Measurements from ENCODE around the gene ALDH3B1. TPM values are rescaled to one million over a fixed set of nuclear protein-coding genes. Genes with fewer than 3 reads are reported as not detected.
A peak's percentile ranks its signal among the peaks of the same experiment; 100 is the strongest.

ALDH3B1 gene
- total and polyA plus RNA-seq, 9 of the 15 experiments (the other 6 are each of a cell fraction or from before 2014, with no cell fraction given), result 0.01 to 0.35 (median 0.07) TPM; not detected in 2

DNA sequence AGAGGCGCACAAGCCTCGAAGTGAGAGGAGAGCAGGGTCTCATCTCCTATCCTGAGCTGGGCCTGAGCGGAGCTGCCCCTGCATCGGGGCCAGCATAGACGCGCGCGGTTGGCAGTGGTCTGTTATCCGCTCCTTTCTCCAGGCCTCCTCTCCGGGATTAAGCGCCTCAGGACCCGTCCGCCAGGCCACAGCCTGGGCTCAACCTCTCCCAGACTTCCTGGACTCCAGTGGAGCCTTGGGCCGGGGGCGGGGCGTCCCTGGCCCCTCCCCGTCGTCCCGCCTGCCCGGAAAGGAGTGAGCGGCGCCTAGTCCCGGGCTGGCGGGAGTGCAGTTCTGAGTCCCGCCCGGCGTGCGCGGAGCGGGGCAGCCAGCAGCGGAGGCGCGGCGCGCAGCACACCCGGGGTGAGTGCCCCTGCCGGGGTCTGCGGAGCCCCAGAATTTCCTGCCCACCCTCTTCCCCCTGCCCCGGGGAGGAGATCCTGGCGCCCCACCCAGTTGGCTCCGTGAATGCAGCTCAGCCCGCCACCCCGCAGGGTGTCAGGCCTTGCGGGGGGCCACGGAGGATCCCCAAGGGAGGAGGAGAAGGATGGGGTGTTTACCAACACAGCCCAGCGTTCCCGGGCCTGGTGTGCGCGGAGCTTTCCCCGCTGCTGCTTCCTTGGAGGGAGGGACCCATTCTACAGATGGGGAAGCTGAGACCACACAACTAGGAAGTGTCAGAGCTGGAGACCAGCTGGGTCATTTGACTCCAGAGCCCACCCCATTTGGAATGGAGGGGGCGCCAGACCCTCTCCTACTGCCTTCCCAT is 28.8 kb downstream of the ALDH3B1 start, which contains the start of gene TCIRG1 (continued):
- TF ChIP-seq, protein P1, sequence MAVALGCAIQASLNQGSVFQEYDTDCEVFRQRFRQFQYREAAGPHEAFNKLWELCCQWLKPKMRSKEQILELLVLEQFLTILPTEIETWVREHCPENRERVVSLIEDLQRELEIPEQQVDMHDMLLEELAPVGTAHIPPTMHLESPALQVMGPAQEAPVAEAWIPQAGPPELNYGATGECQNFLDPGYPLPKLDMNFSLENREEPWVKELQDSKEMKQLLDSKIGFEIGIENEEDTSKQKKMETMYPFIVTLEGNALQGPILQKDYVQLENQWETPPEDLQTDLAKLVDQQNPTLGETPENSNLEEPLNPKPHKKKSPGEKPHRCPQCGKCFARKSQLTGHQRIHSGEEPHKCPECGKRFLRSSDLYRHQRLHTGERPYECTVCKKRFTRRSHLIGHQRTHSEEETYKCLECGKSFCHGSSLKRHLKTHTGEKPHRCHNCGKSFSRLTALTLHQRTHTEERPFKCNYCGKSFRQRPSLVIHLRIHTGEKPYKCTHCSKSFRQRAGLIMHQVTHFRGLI (CRISPR knock-in tag; IDR thresholded peaks at IDR 0.05), result no peak
- TF ChIP-seq, protein P2, sequence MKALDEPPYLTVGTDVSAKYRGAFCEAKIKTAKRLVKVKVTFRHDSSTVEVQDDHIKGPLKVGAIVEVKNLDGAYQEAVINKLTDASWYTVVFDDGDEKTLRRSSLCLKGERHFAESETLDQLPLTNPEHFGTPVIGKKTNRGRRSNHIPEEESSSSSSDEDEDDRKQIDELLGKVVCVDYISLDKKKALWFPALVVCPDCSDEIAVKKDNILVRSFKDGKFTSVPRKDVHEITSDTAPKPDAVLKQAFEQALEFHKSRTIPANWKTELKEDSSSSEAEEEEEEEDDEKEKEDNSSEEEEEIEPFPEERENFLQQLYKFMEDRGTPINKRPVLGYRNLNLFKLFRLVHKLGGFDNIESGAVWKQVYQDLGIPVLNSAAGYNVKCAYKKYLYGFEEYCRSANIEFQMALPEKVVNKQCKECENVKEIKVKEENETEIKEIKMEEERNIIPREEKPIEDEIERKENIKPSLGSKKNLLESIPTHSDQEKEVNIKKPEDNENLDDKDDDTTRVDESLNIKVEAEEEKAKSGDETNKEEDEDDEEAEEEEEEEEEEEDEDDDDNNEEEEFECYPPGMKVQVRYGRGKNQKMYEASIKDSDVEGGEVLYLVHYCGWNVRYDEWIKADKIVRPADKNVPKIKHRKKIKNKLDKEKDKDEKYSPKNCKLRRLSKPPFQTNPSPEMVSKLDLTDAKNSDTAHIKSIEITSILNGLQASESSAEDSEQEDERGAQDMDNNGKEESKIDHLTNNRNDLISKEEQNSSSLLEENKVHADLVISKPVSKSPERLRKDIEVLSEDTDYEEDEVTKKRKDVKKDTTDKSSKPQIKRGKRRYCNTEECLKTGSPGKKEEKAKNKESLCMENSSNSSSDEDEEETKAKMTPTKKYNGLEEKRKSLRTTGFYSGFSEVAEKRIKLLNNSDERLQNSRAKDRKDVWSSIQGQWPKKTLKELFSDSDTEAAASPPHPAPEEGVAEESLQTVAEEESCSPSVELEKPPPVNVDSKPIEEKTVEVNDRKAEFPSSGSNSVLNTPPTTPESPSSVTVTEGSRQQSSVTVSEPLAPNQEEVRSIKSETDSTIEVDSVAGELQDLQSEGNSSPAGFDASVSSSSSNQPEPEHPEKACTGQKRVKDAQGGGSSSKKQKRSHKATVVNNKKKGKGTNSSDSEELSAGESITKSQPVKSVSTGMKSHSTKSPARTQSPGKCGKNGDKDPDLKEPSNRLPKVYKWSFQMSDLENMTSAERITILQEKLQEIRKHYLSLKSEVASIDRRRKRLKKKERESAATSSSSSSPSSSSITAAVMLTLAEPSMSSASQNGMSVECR (CRISPR knock-in tag; IDR thresholded peaks at IDR 0.05), result peak; percentile 71; the same call in 1 of the 2 replicates
- TF ChIP-seq, protein P3, sequence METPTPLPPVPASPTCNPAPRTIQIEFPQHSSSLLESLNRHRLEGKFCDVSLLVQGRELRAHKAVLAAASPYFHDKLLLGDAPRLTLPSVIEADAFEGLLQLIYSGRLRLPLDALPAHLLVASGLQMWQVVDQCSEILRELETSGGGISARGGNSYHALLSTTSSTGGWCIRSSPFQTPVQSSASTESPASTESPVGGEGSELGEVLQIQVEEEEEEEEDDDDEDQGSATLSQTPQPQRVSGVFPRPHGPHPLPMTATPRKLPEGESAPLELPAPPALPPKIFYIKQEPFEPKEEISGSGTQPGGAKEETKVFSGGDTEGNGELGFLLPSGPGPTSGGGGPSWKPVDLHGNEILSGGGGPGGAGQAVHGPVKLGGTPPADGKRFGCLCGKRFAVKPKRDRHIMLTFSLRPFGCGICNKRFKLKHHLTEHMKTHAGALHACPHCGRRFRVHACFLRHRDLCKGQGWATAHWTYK (CRISPR knock-in tag; IDR thresholded peaks at IDR 0.05), result no peak
- TF ChIP-seq GATAD2A (IDR thresholded peaks at IDR 0.05) (no peak), ZNF408 (CRISPR knock-in tag; IDR thresholded peaks at IDR 0.05; ENCODE audit: low read depth) (no peak), ESRRB (CRISPR knock-in tag; IDR thresholded peaks at IDR 0.05; ENCODE audit: borderline replicate concordance) (no peak), ZNF316 (IDR thresholded peaks at IDR 0.05) (no peak), SMAD2 (IDR thresholded peaks at IDR 0.05; ENCODE audit: low read depth, low read length) (no peak)
- TF ChIP-seq, protein P4, sequence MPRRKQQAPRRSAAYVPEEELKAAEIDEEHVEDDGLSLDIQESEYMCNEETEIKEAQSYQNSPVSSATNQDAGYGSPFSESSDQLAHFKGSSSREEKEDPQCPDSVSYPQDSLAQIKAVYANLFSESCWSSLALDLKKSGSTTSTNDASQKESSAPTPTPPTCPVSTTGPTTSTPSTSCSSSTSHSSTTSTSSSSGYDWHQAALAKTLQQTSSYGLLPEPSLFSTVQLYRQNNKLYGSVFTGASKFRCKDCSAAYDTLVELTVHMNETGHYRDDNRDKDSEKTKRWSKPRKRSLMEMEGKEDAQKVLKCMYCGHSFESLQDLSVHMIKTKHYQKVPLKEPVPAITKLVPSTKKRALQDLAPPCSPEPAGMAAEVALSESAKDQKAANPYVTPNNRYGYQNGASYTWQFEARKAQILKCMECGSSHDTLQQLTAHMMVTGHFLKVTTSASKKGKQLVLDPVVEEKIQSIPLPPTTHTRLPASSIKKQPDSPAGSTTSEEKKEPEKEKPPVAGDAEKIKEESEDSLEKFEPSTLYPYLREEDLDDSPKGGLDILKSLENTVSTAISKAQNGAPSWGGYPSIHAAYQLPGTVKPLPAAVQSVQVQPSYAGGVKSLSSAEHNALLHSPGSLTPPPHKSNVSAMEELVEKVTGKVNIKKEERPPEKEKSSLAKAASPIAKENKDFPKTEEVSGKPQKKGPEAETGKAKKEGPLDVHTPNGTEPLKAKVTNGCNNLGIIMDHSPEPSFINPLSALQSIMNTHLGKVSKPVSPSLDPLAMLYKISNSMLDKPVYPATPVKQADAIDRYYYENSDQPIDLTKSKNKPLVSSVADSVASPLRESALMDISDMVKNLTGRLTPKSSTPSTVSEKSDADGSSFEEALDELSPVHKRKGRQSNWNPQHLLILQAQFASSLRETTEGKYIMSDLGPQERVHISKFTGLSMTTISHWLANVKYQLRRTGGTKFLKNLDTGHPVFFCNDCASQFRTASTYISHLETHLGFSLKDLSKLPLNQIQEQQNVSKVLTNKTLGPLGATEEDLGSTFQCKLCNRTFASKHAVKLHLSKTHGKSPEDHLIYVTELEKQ (CRISPR knock-in tag; IDR thresholded peaks at IDR 0.05), result no peak
- TF ChIP-seq, protein P5, sequence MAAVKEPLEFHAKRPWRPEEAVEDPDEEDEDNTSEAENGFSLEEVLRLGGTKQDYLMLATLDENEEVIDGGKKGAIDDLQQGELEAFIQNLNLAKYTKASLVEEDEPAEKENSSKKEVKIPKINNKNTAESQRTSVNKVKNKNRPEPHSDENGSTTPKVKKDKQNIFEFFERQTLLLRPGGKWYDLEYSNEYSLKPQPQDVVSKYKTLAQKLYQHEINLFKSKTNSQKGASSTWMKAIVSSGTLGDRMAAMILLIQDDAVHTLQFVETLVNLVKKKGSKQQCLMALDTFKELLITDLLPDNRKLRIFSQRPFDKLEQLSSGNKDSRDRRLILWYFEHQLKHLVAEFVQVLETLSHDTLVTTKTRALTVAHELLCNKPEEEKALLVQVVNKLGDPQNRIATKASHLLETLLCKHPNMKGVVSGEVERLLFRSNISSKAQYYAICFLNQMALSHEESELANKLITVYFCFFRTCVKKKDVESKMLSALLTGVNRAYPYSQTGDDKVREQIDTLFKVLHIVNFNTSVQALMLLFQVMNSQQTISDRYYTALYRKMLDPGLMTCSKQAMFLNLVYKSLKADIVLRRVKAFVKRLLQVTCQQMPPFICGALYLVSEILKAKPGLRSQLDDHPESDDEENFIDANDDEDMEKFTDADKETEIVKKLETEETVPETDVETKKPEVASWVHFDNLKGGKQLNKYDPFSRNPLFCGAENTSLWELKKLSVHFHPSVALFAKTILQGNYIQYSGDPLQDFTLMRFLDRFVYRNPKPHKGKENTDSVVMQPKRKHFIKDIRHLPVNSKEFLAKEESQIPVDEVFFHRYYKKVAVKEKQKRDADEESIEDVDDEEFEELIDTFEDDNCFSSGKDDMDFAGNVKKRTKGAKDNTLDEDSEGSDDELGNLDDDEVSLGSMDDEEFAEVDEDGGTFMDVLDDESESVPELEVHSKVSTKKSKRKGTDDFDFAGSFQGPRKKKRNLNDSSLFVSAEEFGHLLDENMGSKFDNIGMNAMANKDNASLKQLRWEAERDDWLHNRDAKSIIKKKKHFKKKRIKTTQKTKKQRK (IDR thresholded peaks at IDR 0.05; ENCODE audit: borderline replicate concordance, low read depth, low read length), result no peak

All from K562 (cell line).